ENCODE results near the gene RPP25L.

The RPP25L gene

DNA sequence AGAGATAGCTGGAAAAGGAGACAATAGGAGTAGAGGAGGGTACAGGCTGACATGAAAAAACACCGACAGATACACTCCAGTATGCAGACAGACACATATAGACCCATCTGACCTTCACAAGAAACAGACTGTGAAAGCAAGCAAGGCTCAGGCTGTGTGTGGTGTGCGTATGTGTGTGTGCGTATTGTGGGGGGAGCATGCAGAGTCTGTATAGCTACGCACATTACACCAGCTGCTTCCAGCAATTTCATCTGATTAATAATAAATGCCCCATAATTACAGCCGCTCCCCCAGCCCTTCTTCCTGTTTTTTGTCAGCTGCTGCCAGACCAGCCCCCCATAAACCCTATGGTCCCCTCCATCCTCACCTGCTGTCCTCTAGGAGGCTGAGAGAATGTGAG is 29.1 kb downstream of the RPP25L start:
- DNase-seq, result no peak

DNA sequence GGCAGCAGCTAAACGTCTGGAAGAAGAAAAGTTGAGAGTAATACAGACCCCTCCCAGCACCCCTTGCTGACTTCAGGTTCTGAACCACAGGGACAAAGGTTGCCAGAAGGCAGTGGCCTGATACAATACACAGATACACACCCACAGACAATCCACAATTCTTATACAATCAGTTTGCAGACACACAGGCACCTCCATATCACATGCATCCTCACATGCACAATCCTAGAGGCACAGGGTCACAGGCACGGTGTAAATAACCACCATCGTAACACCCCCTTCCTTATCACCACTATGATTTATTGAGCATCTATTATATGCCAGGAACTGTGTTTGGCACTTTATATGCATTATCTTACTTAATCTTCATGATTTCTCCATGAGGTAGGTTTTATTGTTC is 30.6 kb downstream of the RPP25L start:
- DNase-seq, result no peak

DNA sequence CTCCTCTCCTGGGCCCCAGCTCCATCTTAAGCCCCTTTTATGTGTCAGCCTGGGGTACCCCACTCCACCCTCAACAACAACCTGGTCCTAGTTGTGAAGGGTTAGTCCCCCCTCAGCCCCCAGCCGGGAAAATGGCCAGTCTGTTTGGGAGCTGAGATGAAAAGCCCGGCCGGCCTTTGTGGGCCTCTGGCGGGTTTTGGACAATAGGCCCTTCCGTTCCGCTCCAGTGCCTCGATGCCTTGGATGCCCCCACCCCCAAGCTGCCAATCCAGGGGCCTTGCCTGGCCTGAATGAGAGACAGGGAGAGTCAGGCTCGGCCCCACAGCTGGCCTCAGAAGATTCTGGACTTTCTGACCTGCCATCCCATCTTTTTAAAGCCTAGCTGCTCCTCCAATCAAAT is 31.5 kb downstream of the RPP25L start:
- DNase-seq, result no peak

DNA sequence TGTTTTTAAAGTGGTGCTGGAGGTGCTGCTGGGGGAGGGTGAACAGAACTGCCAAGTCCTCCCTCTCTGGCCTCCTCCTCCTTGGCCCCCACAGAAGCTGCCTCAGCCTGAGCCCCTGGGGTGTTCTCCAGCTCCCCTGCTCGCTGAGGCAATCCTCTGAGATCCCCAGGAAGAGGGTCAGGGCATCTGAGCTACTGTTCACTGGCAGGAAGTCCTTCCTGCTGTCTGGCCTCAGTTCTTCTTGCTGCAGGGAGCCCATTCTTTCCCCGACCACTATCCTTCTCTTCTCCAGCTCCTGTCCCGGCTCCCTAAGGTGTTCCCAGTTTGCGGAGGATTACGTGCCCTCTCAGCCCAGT is 32.1 kb downstream of the RPP25L start:
- DNase-seq, result no peak

DNA sequence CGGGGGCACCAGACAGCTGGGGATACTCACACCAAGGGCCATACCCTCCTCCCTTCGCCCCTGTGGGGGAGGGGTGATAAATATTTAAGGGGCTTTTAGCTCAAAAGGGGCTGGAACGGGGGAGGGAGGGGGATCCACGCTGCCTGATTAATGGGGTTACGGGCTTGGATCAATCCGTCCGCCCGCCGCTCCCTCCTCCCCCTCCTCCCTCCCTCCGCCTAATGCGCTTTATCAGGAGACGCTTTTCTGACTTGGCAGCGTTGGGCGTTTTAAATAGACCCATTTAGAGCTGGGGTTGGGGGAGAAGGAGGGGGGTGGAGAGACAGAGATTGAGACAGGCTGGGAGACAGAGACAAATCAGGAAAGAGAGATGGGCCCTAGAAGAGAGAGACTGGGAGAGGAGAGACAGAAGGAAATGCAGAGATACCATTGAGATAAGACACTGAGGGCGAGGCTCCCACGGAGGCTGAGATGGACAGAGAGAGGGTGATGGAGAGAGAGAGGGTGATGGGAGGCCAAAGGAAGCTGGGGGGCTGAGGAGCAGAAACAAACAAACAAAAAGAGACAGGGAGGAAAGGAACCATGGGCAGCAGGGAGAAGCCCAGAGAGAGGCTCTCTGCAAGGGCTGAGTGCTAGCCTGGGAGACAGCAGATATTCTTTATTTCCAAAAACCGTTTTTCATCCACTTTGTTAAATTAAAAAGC is 32.6 kb downstream of the RPP25L start:
- no peak for DNase-seq

GRCh38 chr9:34578241-34579103 is 33.4 kb downstream of the RPP25L start:
- no peak for DNase-seq

DNA sequence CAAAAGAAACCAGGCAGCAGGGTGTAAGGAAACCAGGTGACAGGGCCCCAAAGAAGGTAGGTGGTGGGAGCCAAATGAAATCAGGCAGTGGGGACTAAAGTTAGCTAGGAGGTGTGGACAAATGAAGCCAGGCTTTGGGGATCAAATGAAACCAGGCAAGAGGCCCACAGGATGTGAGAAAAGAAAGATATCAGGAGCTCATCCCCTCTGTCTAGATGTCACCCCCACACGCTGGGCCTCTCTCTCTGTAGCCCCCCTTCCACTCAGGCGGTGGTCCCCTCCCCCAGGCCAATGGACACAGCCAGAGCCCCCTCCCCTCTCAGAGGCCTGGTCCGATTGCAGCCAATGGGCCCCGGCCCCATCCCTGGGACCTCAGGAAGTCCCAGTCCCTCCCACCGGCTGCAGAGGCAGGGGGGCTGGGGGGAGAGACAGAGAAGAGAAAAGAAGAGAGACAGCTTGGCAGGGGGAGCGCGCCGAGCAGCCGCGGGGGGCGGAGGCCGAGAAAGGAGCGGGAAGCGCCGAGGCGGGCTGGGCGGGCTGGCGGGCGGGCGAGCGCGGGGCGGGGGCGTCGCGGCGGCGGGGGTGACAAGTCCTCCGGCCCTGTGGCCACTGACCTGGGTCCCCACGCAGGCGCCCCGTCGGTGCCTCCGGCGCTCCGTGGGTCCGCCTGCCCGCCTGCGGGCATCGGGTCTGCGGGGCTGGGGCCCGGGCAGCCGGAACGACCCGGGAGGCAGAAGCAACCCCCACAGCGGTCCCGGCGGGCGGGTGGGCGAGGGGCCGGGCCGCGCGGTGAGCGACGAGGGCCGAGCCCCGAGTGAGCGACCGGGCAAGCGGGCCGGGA is 34.3 kb downstream of the RPP25L start:
- DNase-seq, result no peak

- no peak for DNase-seq
Observed at GRCh38 chr9:34576597-34577399, 35.1 kb downstream of the RPP25L start.

DNA sequence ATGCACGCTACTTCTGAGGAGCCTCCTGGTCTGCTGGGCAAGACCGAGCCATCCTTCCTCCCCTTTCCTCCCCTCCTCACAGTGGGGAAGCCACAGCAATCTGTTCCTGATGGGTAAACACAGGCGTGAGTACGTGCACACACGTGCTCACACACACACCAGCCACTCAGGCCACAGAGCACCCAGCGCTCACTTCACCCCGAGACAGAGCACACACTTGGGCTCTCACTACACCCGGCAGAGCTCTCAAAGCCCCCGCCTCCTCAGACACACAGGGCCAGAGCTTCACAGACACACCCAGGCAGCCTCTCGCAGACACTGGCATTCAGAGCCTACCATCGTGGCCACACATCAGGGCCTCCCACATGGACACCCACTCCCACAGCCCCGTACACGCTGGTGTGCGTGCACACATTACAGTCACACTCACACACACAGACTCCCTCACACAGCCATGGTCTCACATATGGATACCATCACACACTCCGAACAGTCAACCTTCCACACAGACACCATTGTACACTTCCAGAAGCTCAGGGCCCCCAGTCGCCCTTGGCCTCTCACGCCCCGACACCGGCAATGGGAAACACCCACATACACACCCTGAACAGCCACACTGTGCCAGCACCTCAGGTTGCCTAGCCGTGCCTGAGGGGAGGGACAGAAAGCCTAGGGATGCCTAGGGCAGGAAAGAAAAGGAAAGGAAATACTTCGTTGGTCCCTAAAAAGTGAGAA is 35.9 kb downstream of the RPP25L start:
- DNase-seq, result no peak

DNA sequence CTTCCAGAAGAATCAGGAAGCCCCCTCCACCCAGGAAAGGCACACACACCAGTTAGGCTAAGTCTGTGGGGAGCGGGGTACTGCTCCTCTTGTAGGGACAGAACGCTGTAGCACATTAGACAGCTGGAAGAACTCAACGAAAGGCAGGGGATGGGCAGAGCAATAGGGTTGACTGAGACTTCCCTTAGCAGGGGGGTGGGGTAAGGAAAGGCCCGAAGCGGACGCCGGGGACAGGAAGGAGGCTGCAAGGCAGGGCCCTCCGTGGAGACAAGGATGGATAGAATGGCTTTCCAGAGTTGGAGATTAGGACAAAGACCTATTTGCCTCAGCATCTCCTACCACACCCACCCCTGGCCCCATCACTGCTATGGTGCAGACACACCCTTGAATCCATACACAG is 36.7 kb downstream of the RPP25L start:
- no peak for DNase-seq

GRCh38 chr9:34574571-34574970 is 37.3 kb downstream of the RPP25L start:
- DNase-seq, result no peak

DNA sequence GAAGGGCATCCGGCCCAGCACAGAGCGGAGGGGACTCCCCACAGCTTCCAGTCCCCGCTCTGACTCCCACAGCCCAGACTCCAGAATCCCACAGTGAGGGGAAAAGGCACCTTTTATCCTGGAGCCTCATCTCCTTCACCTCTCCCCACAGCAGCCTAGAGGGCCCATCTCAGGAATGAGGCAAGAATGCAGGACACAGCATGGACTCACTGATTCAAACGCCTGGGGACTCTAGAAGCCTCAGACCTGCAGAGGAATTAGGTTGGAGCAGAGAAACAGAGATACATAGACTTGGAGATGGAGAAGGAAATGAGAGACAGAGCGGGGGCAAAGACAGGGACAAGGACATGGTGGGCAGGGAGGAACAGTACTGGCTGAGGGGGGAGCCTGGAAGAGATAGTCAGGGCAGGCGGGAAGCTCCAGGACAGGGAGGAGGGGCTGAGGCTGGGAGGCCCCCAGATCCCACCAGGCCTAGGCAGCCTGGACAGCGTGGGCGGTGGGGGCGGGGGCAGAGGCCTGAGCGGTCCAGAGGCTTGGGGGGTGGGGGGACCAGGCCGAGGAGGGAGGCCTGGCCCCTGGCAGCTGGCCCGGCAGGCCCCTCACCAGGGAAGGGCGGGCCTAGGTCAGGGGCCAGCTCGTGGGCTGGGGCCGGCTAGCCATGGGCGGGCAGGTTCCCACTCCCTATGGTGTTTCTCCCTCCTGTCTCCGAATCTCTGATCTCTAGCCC is 38.1 kb downstream of the RPP25L start:
- no peak for DNase-seq

DNA sequence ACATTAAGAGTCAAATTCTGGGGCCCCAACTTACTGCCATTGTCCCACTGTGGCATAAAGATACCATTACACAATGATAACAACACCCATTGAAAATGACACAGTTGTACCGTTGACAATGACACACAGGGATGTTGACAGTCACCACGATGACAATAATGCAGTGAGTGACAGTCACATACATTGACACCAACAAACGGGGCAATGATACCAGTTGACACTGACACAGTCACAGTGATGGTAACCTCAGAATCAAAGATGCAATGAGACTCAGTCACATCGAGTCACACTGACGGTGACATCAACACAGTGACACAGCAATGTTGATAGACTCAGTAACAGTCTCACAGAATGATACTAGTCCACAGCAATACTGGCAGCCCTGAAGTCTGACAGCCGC is 39.3 kb downstream of the RPP25L start:
- no peak for DNase-seq

- no peak for DNase-seq
Observed at GRCh38 chr9:34572092-34572491, 39.8 kb downstream of the RPP25L start.

GRCh38 chr9:34571481-34571810 is 40.5 kb downstream of the RPP25L start:
- DNase-seq, result no peak

GRCh38 chr9:34570809-34571480 is 41.0 kb downstream of the RPP25L start:
- DNase-seq, result no peak

GRCh38 chr9:34570376-34570775 is 41.5 kb downstream of the RPP25L start:
- DNase-seq, result no peak

- no peak for DNase-seq
Observed at GRCh38 chr9:34568774-34569173, 43.1 kb downstream of the RPP25L start.

DNA sequence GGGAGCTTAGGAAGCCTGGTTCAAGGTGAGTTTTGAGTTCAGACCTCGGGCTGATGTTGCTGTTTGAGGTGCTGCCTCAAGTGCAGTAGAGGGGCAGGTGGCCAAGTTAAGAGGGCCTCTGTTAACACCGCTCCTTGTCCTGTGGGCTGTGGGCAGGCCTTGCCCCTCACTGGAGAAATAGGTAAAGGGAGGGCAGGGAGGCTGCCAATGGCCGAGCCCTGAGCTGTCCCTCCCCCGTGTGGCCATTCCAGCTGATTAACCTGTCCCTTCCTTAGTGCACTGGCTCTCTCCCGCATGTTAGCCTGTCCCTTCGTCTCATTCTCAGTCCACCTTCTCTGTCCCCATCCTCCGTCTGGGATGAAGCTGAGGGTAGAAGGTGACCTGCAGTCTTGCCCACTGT is 43.8 kb downstream of the RPP25L start:
- no peak for DNase-seq

GRCh38 chr9:34566972-34567371 is 44.9 kb downstream of the RPP25L start:
- DNase-seq, result no peak

GRCh38 chr9:34566322-34566721 is 45.6 kb downstream of the RPP25L start:
- no peak for DNase-seq
